Measurements from ENCODE around the gene SLC4A5.

- TF ChIP-seq CTCF (IDR thresholded peaks at IDR 0.05 in 8 of 11, conservative IDR thresholded peaks at IDR 0.05 in 3 of 11) (no peak), POLR2A (IDR thresholded peaks at IDR 0.05) (no peak)
Measured at GRCh38 chr2:74357627-74358026, 14.4 kb upstream of the SLC4A5 start.
